ENCODE data around the gene S100A2. TPM values are rescaled to one million over a fixed set of nuclear protein-coding genes. Genes with fewer than 3 reads are reported as not detected.

Gene S100A2
- total and polyA plus RNA-seq, 2 experiments from 2014 or later, result 1.7 to 8.6 TPM

GRCh38 chr1:153553096-153553495 lies 12.5 kb downstream of the S100A2 start:
- H3F3A ChIP-seq (ENCODE audit: insufficient read depth), result peaks cover 19% of the 10 kb centered on the region
- no peaks in the 10 kb centered on the region for H3K27me3 ChIP-seq (replicated peaks; ENCODE audit: insufficient read depth)
- no peaks in the 10 kb centered on the region for H4K20me1 ChIP-seq (ENCODE audit: insufficient read depth)
- no peaks in the 10 kb centered on the region for H3K79me2 ChIP-seq (ENCODE audit: insufficient read depth)
- H3K9me2 ChIP-seq (ENCODE audit: insufficient read depth), result no peaks in the 10 kb centered on the region
- no peak for TF ChIP-seq EZH2 (IDR thresholded peaks at IDR 0.05; ENCODE audit: insufficient read depth, poor library complexity, severe bottlenecking)
- TF ChIP-seq EZH2phosphoT487 (IDR thresholded peaks at IDR 0.05; ENCODE audit: insufficient read depth, low read depth), result no peak
- no peaks in the 10 kb centered on the region for H3K9me3 ChIP-seq (ENCODE audit: low read depth)
- peak overlapping the region; percentile 64; the same call in 1 of the 2 replicates for H3K27ac ChIP-seq
- DNase-seq, result no peak
- no peaks in the 10 kb centered on the region for H3K36me3 ChIP-seq (ENCODE audit: low read depth)
- H3K4me3 ChIP-seq, result no peak overlapping the region
- H2AFZ ChIP-seq, result no peak overlapping the region
- peaks cover 37% of the 10 kb centered on the region for H3K4me1 ChIP-seq (ENCODE audit: insufficient read depth)
- in situ Hi-C loops (cut with MboI), result no loop called here
- H3K9ac ChIP-seq, result peak overlapping the region; percentile 45; the same call in 1 of the 2 replicates
- H3K4me2 ChIP-seq (ENCODE audit: unreplicated experiment), result peak overlapping the region; percentile 21
- WGBS, 2 experiments (ENCODE audit: low coverage in 1 of 2, low lambda C conversion rate in 2 of 2, missing lambda C conversion rate in 2 of 2), result 83 to 84% methylated on average over 12 of the region's 12 CpGs

- no peak for TF ChIP-seq EZH2 (IDR thresholded peaks at IDR 0.05; ENCODE audit: insufficient read depth, poor library complexity, severe bottlenecking)
- TF ChIP-seq EZH2phosphoT487 (IDR thresholded peaks at IDR 0.05; ENCODE audit: insufficient read depth, low read depth), result no peak
- H4K20me1 ChIP-seq (ENCODE audit: insufficient read depth), result no peaks in the 10 kb centered on the region
- no peak overlapping the region for H2AFZ ChIP-seq
- no peak overlapping the region for H3K27ac ChIP-seq
- H3K9me3 ChIP-seq (ENCODE audit: low read depth), result no peaks in the 10 kb centered on the region
- no peaks in the 10 kb centered on the region for H3K27me3 ChIP-seq (replicated peaks; ENCODE audit: insufficient read depth)
- peaks cover 19% of the 10 kb centered on the region for H3F3A ChIP-seq (ENCODE audit: insufficient read depth)
- 90 to 92% methylated on average over 8 of the region's 8 CpGs for WGBS, 2 experiments (ENCODE audit: low coverage in 1 of 2, low lambda C conversion rate in 2 of 2, missing lambda C conversion rate in 2 of 2)
- no peak overlapping the region for H3K4me2 ChIP-seq (ENCODE audit: unreplicated experiment)
- DNase-seq, result no peak
- H3K36me3 ChIP-seq (ENCODE audit: low read depth), result no peaks in the 10 kb centered on the region
- H3K9ac ChIP-seq, result no peak overlapping the region
- H3K4me3 ChIP-seq, result no peak overlapping the region
- peaks cover 45% of the 10 kb centered on the region for H3K4me1 ChIP-seq (ENCODE audit: insufficient read depth)
- in situ Hi-C loops (cut with MboI), result no loop called here
- H3K9me2 ChIP-seq (ENCODE audit: insufficient read depth), result no peaks in the 10 kb centered on the region
- no peaks in the 10 kb centered on the region for H3K79me2 ChIP-seq (ENCODE audit: insufficient read depth)
These were observed 13.3 kb downstream of the S100A2 start for GRCh38 chr1:153552335-153552734.

- no peak overlapping the region for H3K4me2 ChIP-seq (ENCODE audit: unreplicated experiment)
- H3K9me2 ChIP-seq (ENCODE audit: insufficient read depth), result no peaks in the 10 kb centered on the region
- no peaks in the 10 kb centered on the region for H3K9me3 ChIP-seq (ENCODE audit: low read depth)
- TF ChIP-seq EZH2 (IDR thresholded peaks at IDR 0.05; ENCODE audit: insufficient read depth, poor library complexity, severe bottlenecking), result no peak
- no peak for TF ChIP-seq EZH2phosphoT487 (IDR thresholded peaks at IDR 0.05; ENCODE audit: insufficient read depth, low read depth)
- H3F3A ChIP-seq (ENCODE audit: insufficient read depth), result peaks cover 26% of the 10 kb centered on the region
- H3K79me2 ChIP-seq (ENCODE audit: insufficient read depth), result 0 out of 2 replicates have a peak, but pooled peaks cover 10% of the 10 kb centered on the region
- H2AFZ ChIP-seq, result no peak overlapping the region
- H3K36me3 ChIP-seq (ENCODE audit: low read depth), result no peaks in the 10 kb centered on the region
- no peak overlapping the region for H3K4me3 ChIP-seq
- no peak overlapping the region for H3K9ac ChIP-seq
- H4K20me1 ChIP-seq (ENCODE audit: insufficient read depth), result no peaks in the 10 kb centered on the region
- H3K27me3 ChIP-seq (replicated peaks; ENCODE audit: insufficient read depth), result no peaks in the 10 kb centered on the region
- no peak overlapping the region for H3K27ac ChIP-seq
- in situ Hi-C loops (cut with MboI), result no loop called here
- WGBS, 2 experiments (ENCODE audit: low coverage in 1 of 2, low lambda C conversion rate in 2 of 2, missing lambda C conversion rate in 2 of 2), result 89 to 91% methylated on average over 10 of the region's 10 CpGs
- no peak for DNase-seq
- peaks cover 58% of the 10 kb centered on the region for H3K4me1 ChIP-seq (ENCODE audit: insufficient read depth)
These were observed 14.7 kb downstream of the S100A2 start for GRCh38 chr1:153550827-153551500.

GRCh38 chr1:153550398-153550758 lies 15.3 kb downstream of the S100A2 start:
- Histone ChIP-seq H3K9ac (no peak overlapping the region), H2AFZ (no peak overlapping the region), H3K9me2 (ENCODE audit: insufficient read depth) (no peaks in the 10 kb centered on the region), H3F3A (ENCODE audit: insufficient read depth) (peaks cover 32% of the 10 kb centered on the region), H3K4me1 (ENCODE audit: insufficient read depth) (peaks cover 64% of the 10 kb centered on the region), H3K4me2 (ENCODE audit: unreplicated experiment) (no peak overlapping the region), H3K9me3 (ENCODE audit: low read depth) (no peaks in the 10 kb centered on the region), H3K36me3 (ENCODE audit: low read depth) (no peaks in the 10 kb centered on the region), H4K20me1 (ENCODE audit: insufficient read depth) (no peaks in the 10 kb centered on the region), H3K27me3 (replicated peaks; ENCODE audit: insufficient read depth) (no peaks in the 10 kb centered on the region), H3K79me2 (ENCODE audit: insufficient read depth) (0 out of 2 replicates have a peak, but pooled peaks cover 12% of the 10 kb centered on the region), H3K27ac (no peak overlapping the region), H3K4me3 (no peak overlapping the region)
- WGBS, 2 experiments (ENCODE audit: low coverage in 1 of 2, low lambda C conversion rate in 2 of 2, missing lambda C conversion rate in 2 of 2), result 82 to 86% methylated on average over 4 of the region's 4 CpGs
- DNase-seq, result no peak
- TF ChIP-seq EZH2 (IDR thresholded peaks at IDR 0.05; ENCODE audit: insufficient read depth, poor library complexity, severe bottlenecking) (no peak), EZH2phosphoT487 (IDR thresholded peaks at IDR 0.05; ENCODE audit: insufficient read depth, low read depth) (no peak)
- in situ Hi-C loops (cut with MboI), result no loop called here
